ENCODE data around the gene NAP1L4. TPM values are rescaled to one million over a fixed set of nuclear protein-coding genes. Genes with fewer than 3 reads are reported as not detected.

NAP1L4 gene
- total and polyA plus RNA-seq, 2 donors (not counting 1 experiment from before 2014, with no cell fraction given) = 62.1 to 133 TPM

DNA sequence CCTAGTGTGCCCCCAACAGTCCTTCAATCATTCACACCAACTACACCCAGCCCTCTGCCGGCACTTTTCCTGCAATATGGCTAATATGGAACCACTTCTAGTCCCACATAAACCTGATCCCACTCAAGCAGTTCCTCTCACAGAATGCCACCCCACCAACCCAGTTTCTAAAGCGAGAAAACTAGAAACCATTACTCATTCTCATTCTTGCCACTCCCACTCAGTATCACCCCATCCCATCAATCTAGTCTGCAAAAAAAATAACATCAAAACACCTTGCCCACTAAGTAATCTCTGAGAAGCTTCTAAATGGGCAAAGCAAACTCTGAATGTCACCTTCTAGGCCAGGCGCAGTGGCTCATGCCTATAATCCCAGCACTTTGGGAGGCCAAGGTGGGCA lies 17.9 kb downstream of the NAP1L4 start:
- DNase-seq = no peak
- CTCF ChIA-PET = interaction anchor here (4.0 kb wide), 1 partner anchor 116 kb away, joined by 69 read pairs; no protein-coding TSS in a partner anchor
- Mint-ChIP-seq H3K9me3 (ENCODE audit: insufficient read depth) (no peaks in the 10 kb centered on the region), H3K27ac (no peak overlapping the region), H3K27me3 (no peaks in the 10 kb centered on the region), H3K4me3 (no peak overlapping the region), H3K4me1 (peaks cover 5% of the 10 kb centered on the region)
- Histone ChIP-seq H3K9me3 (ENCODE audit: control extremely low read depth in 1 of 3, control insufficient read depth in 2 of 3, insufficient read depth in 1 of 3, low read length in 2 of 3) (no peaks in the 10 kb centered on the region), H3K79me2 (ENCODE audit: control insufficient read depth, insufficient read depth, low read length) (peaks cover 64% of the 10 kb centered on the region), H3K4me2 (replicated peaks; ENCODE audit: low read depth, low read length, poor library complexity, severe bottlenecking) (no peak overlapping the region), H3K4me3 (ENCODE audit: control extremely low read depth in 1 of 5, extremely low read depth in 1 of 5, insufficient read depth in 1 of 5, low read depth in 2 of 5, low read length in 4 of 5) (no peak overlapping the region), H3K4me1 (ENCODE audit: control insufficient read depth in 2 of 2, insufficient read depth in 2 of 2, low read length in 2 of 2) (no peaks in the 10 kb centered on the region), H3K27ac (ENCODE audit: low read length in 2 of 2) (no peak overlapping the region), H3K36me3 (replicated peaks in 1 of 2; ENCODE audit: control extremely low read depth in 1 of 2, control insufficient read depth in 1 of 2, extremely low read depth in 1 of 2, insufficient read depth in 2 of 2, low read length in 1 of 2) (peaks cover 8 to 93% of the 10 kb centered on the region in 2 experiments), H4K20me1 (ENCODE audit: control insufficient read depth, insufficient read depth, low read length, poor library complexity, severe bottlenecking) (peaks cover 45% of the 10 kb centered on the region), H3K27me3 (replicated peaks in 1 of 4; ENCODE audit: control extremely low read depth in 1 of 4, control insufficient read depth in 3 of 4, insufficient read depth in 4 of 4, low read length in 3 of 4) (no peaks in the 10 kb centered on the region), H3K9ac (ENCODE audit: low read length) (no peak overlapping the region), H2AFZ (ENCODE audit: insufficient read depth, low read depth, low read length, poor library complexity, severe bottlenecking) (no peak overlapping the region)
- no peak for ATAC-seq (ENCODE audit: low read depth)
- no peak for TF ChIP-seq EZH2 (IDR thresholded peaks at IDR 0.05; ENCODE audit: borderline replicate concordance, insufficient read depth, low read depth, low read length, poor library complexity, severe bottlenecking)
- TF ChIP-seq, protein P1, sequence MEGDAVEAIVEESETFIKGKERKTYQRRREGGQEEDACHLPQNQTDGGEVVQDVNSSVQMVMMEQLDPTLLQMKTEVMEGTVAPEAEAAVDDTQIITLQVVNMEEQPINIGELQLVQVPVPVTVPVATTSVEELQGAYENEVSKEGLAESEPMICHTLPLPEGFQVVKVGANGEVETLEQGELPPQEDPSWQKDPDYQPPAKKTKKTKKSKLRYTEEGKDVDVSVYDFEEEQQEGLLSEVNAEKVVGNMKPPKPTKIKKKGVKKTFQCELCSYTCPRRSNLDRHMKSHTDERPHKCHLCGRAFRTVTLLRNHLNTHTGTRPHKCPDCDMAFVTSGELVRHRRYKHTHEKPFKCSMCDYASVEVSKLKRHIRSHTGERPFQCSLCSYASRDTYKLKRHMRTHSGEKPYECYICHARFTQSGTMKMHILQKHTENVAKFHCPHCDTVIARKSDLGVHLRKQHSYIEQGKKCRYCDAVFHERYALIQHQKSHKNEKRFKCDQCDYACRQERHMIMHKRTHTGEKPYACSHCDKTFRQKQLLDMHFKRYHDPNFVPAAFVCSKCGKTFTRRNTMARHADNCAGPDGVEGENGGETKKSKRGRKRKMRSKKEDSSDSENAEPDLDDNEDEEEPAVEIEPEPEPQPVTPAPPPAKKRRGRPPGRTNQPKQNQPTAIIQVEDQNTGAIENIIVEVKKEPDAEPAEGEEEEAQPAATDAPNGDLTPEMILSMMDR (IDR thresholded peaks at IDR 0.05) = no peak
- WGBS (ENCODE audit: insufficient coverage) = 98% methylated on average over 3 of the region's 3 CpGs
- POLR2A ChIA-PET = no interaction called here
- intact Hi-C loops (cut with micrococcal nuclease) = no loop called here

DNA sequence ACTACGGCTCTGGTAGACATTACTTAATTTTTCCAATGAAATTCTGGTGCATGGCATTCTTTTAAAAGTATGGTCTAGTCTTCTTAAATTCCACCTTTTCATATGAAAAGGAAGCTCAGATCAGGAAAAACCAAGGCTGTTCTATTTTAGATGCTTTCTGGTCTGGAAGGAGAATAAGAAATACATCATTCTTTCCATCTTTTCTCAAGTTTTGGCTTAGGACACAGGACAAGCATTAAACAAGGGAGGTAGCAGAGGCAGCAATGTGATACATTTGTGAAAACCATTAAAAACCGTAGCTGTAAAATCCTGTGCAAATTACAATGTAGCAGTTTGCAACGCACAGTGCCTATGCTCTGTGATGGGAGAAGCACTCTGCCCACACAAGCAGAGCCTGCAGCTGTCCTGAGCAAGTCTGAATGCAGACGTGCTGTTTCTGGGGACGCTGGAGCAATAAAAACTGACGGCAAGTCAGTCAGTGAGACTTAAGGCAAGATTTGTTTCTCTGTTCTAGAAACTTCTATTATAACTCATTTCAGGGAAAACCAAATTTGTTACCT lies 23.7 kb downstream of the NAP1L4 start:
- no peaks in the 10 kb centered on the region for H3K4me1 Mint-ChIP-seq
- intact Hi-C loops (cut with micrococcal nuclease) = no loop called here
- H3K36me3 ChIP-seq (replicated peaks in 1 of 2; ENCODE audit: control extremely low read depth in 1 of 2, control insufficient read depth in 1 of 2, extremely low read depth in 1 of 2, insufficient read depth in 2 of 2, low read length in 1 of 2) = peaks cover 17 to 93% of the 10 kb centered on the region in 2 experiments
- H3K9me3 Mint-ChIP-seq (ENCODE audit: insufficient read depth) = no peaks in the 10 kb centered on the region
- peaks cover 39% of the 10 kb centered on the region for H4K20me1 ChIP-seq (ENCODE audit: control insufficient read depth, insufficient read depth, low read length, poor library complexity, severe bottlenecking)
- H2AFZ ChIP-seq (ENCODE audit: insufficient read depth, low read depth, low read length, poor library complexity, severe bottlenecking) = no peak overlapping the region
- H3K27ac Mint-ChIP-seq = no peak overlapping the region
- H3K79me2 ChIP-seq (ENCODE audit: control insufficient read depth, insufficient read depth, low read length) = peaks cover 44% of the 10 kb centered on the region
- ChIA-PET POLR2A (no interaction called here), CTCF (interaction anchor here (0.7 kb wide), 1 partner anchor 714 kb away, joined by 3 read pairs; no protein-coding TSS in a partner anchor)
- no peaks in the 10 kb centered on the region for H3K27me3 Mint-ChIP-seq
- no peaks in the 10 kb centered on the region for H3K4me1 ChIP-seq (ENCODE audit: control insufficient read depth in 2 of 2, insufficient read depth in 2 of 2, low read length in 2 of 2)
- no peak overlapping the region for H3K9ac ChIP-seq (ENCODE audit: low read length)
- no peak overlapping the region for H3K4me2 ChIP-seq (replicated peaks; ENCODE audit: low read depth, low read length, poor library complexity, severe bottlenecking)
- H3K4me3 Mint-ChIP-seq = no peak overlapping the region
- no peak for ATAC-seq (ENCODE audit: low read depth)
- no peak overlapping the region for H3K4me3 ChIP-seq (ENCODE audit: control extremely low read depth in 1 of 5, extremely low read depth in 1 of 5, insufficient read depth in 1 of 5, low read depth in 2 of 5, low read length in 4 of 5)
- H3K27me3 ChIP-seq (replicated peaks in 1 of 4; ENCODE audit: control extremely low read depth in 1 of 4, control insufficient read depth in 3 of 4, insufficient read depth in 4 of 4, low read length in 3 of 4) = no peaks in the 10 kb centered on the region
- H3K9me3 ChIP-seq (ENCODE audit: control extremely low read depth in 1 of 3, control insufficient read depth in 2 of 3, insufficient read depth in 1 of 3, low read length in 2 of 3) = no peaks in the 10 kb centered on the region
- TF ChIP-seq EZH2 (IDR thresholded peaks at IDR 0.05; ENCODE audit: borderline replicate concordance, insufficient read depth, low read depth, low read length, poor library complexity, severe bottlenecking) = no peak
- TF ChIP-seq, protein P1 (IDR thresholded peaks at IDR 0.05) = no peak
- 97% methylated on average over 3 of the region's 6 CpGs for WGBS (ENCODE audit: insufficient coverage)
- H3K27ac ChIP-seq (ENCODE audit: low read length in 2 of 2) = no peak overlapping the region
- DNase-seq = no peak

Measured in B cell (primary cell).